ENCODE results near the gene POU3F3. TPM values are rescaled to one million over a fixed set of nuclear protein-coding genes. Genes with fewer than 3 reads are reported as not detected.

Gene POU3F3
- total and polyA plus RNA-seq, 4 experiments from 2014 or later = not detected

- Histone ChIP-seq H3K27ac (ENCODE audit: low read depth, low read length) (no peak overlapping the region), H3K27me3 (ENCODE audit: insufficient read depth, low read length) (no peaks in the 10 kb centered on the region), H3K9me3 (ENCODE audit: control insufficient read depth in 1 of 2, low read length in 2 of 2) (no peaks in the 10 kb centered on the region), H3K4me3 (ENCODE audit: low read length in 2 of 2) (no peak overlapping the region), H3K4me1 (ENCODE audit: insufficient read depth, low read length) (no peaks in the 10 kb centered on the region), H3K36me3 (ENCODE audit: insufficient read depth, low read length) (no peaks in the 10 kb centered on the region)
- no peak for DNase-seq
- ChIA-PET POLR2A (ENCODE audit: partially characterized antibody) (no interaction called here), CTCF (ENCODE audit: partially characterized antibody) (no interaction called here)
- H3K4me1 Mint-ChIP-seq = no peaks in the 10 kb centered on the region
- no peak overlapping the region for H3K4me3 Mint-ChIP-seq
- intact Hi-C loops (cut with micrococcal nuclease) = no loop called here
- H3K36me3 Mint-ChIP-seq = no peaks in the 10 kb centered on the region
- no peak overlapping the region for H3K27ac Mint-ChIP-seq
- H3K27me3 Mint-ChIP-seq = peaks cover 4 to 5% of the 10 kb centered on the region in 2 donors
- H3K9me3 Mint-ChIP-seq = no peaks in the 10 kb centered on the region
These were observed 42.5 kb downstream of the POU3F3 start for GRCh38 chr2:104896446-104896845.

GRCh38 chr2:104897515-104898184 is 43.7 kb downstream of the POU3F3 start:
- no peaks in the 10 kb centered on the region for H3K4me1 ChIP-seq (ENCODE audit: insufficient read depth, low read length)
- Mint-ChIP-seq H3K27ac (no peak overlapping the region), H3K4me3 (no peak overlapping the region)

GRCh38 chr2:104900608-104901007 is 46.7 kb downstream of the POU3F3 start:
- Mint-ChIP-seq H3K36me3 (no peaks in the 10 kb centered on the region), H3K27ac (no peak overlapping the region), H3K4me3 (no peak overlapping the region), H3K27me3 (peaks cover 2 to 5% of the 10 kb centered on the region in 2 donors), H3K4me1 (no peaks in the 10 kb centered on the region), H3K9me3 (no peaks in the 10 kb centered on the region)
- no peaks in the 10 kb centered on the region for H3K27me3 ChIP-seq (ENCODE audit: insufficient read depth, low read length)
- intact Hi-C loops (cut with micrococcal nuclease) = no loop called here
- H3K4me1 ChIP-seq (ENCODE audit: insufficient read depth, low read length) = no peaks in the 10 kb centered on the region
- H3K9me3 ChIP-seq (ENCODE audit: control insufficient read depth in 1 of 2, low read length in 2 of 2) = no peaks in the 10 kb centered on the region
- no peak for DNase-seq
- ChIA-PET POLR2A (ENCODE audit: partially characterized antibody) (no interaction called here), CTCF (ENCODE audit: partially characterized antibody) (no interaction called here)
- no peak overlapping the region for H3K27ac ChIP-seq (ENCODE audit: low read depth, low read length)
- no peak overlapping the region for H3K4me3 ChIP-seq (ENCODE audit: low read length in 2 of 2)
- H3K36me3 ChIP-seq (ENCODE audit: insufficient read depth, low read length) = no peaks in the 10 kb centered on the region

More at GRCh38 chr2:104897515-104898184, 43.7 kb downstream of the POU3F3 start:
- Histone ChIP-seq H3K27me3 (ENCODE audit: insufficient read depth, low read length) (no peaks in the 10 kb centered on the region), H3K4me3 (ENCODE audit: low read length in 2 of 2) (no peak overlapping the region), H3K9me3 (ENCODE audit: control insufficient read depth in 1 of 2, low read length in 2 of 2) (no peaks in the 10 kb centered on the region), H3K27ac (ENCODE audit: low read depth, low read length) (no peak overlapping the region), H3K36me3 (ENCODE audit: insufficient read depth, low read length) (no peaks in the 10 kb centered on the region)
- DNase-seq = no peak
- POLR2A ChIA-PET (ENCODE audit: partially characterized antibody) = no interaction called here
- H3K36me3 Mint-ChIP-seq = no peaks in the 10 kb centered on the region
- H3K9me3 Mint-ChIP-seq = no peaks in the 10 kb centered on the region
- CTCF ChIA-PET (ENCODE audit: partially characterized antibody) = no interaction called here
- no peaks in the 10 kb centered on the region for H3K4me1 Mint-ChIP-seq
- intact Hi-C loops (cut with micrococcal nuclease) = no loop called here
- peaks cover 4 to 5% of the 10 kb centered on the region in 2 donors for H3K27me3 Mint-ChIP-seq

DNA sequence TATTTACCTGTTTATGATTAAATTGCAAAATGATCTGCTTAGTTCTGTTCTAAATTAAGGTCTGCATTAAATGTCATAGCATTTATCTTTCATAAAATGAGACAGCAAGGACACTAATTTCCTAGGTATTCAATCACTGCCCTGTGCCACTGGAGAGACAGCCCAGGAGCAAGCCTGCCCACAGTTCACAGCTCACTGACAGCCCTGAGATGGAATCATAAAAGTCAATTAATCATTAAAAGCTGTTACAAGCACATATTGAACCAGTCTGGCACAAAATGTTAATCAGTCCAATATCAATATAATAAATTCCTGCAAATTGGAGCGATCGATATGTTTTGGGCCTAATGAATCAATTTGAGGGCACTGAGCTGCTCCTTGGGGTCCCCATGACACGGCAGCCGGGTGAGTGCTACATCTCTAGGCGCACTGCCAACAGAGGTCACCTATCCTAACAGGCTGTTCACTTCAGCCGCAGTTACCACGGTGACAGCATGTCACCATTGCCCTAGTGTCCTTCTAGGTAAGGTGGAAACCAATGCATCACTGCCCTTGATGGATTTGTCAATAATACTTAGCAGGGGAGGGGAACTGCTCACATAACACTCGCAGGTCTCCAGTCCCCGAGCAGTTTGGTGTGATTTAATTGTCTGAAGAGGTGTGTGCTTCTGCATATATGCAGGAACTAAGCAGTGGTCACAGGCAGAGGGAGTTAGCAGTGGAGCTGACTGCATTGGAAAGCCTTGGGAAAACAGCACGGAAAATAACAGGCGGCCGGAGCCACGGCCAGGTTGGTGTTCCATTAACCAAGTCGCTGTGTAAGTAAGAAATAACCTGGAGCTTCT is 47.3 kb downstream of the POU3F3 start:
- H3K27ac ChIP-seq (ENCODE audit: low read depth, low read length) = no peak overlapping the region
- no peaks in the 10 kb centered on the region for H3K4me1 Mint-ChIP-seq
- H3K4me3 Mint-ChIP-seq = no peak overlapping the region
- H3K4me1 ChIP-seq (ENCODE audit: insufficient read depth, low read length) = no peaks in the 10 kb centered on the region
- H3K27me3 ChIP-seq (ENCODE audit: insufficient read depth, low read length) = no peaks in the 10 kb centered on the region
- H3K9me3 ChIP-seq (ENCODE audit: control insufficient read depth in 1 of 2, low read length in 2 of 2) = no peaks in the 10 kb centered on the region
- H3K36me3 Mint-ChIP-seq = no peaks in the 10 kb centered on the region
- no peak for DNase-seq
- no peak overlapping the region for H3K4me3 ChIP-seq (ENCODE audit: low read length in 2 of 2)
- ChIA-PET POLR2A (ENCODE audit: partially characterized antibody) (no interaction called here), CTCF (ENCODE audit: partially characterized antibody) (no interaction called here)
- no peaks in the 10 kb centered on the region for H3K36me3 ChIP-seq (ENCODE audit: insufficient read depth, low read length)
- no peaks in the 10 kb centered on the region for H3K9me3 Mint-ChIP-seq
- intact Hi-C loops (cut with micrococcal nuclease) = no loop called here
- no peak overlapping the region for H3K27ac Mint-ChIP-seq
- H3K27me3 Mint-ChIP-seq = peaks cover 2 to 5% of the 10 kb centered on the region in 2 donors

GRCh38 chr2:104902317-104902716 is 48.4 kb downstream of the POU3F3 start:
- H3K4me3 ChIP-seq (ENCODE audit: low read length in 2 of 2) = no peak overlapping the region
- no peaks in the 10 kb centered on the region for H3K36me3 ChIP-seq (ENCODE audit: insufficient read depth, low read length)
- no peak overlapping the region for H3K27ac ChIP-seq (ENCODE audit: low read depth, low read length)
- H3K36me3 Mint-ChIP-seq = no peaks in the 10 kb centered on the region
- H3K4me3 Mint-ChIP-seq = no peak overlapping the region
- no peaks in the 10 kb centered on the region for H3K9me3 ChIP-seq (ENCODE audit: control insufficient read depth in 1 of 2, low read length in 2 of 2)
- DNase-seq = no peak
- POLR2A ChIA-PET (ENCODE audit: partially characterized antibody) = no interaction called here
- intact Hi-C loops (cut with micrococcal nuclease) = no loop called here
- H3K4me1 ChIP-seq (ENCODE audit: insufficient read depth, low read length) = no peaks in the 10 kb centered on the region
- no peaks in the 10 kb centered on the region for H3K27me3 ChIP-seq (ENCODE audit: insufficient read depth, low read length)
- peaks cover 4 to 11% of the 10 kb centered on the region in 2 donors for H3K27me3 Mint-ChIP-seq
- no peaks in the 10 kb centered on the region for H3K4me1 Mint-ChIP-seq
- CTCF ChIA-PET (ENCODE audit: partially characterized antibody) = no interaction called here
- H3K9me3 Mint-ChIP-seq = peaks cover 0 to 2% (median 0%) of the 10 kb centered on the region in 8 donors
- no peak overlapping the region for H3K27ac Mint-ChIP-seq

Other genes with a start within 250 kb of the POU3F3 start
- gene MRPS9, start 184.0 kb downstream of the POU3F3 start, total RNA-seq = 10 to 100 TPM; 20.8 to 22.0 TPM
- gene MRPS9, start 184.0 kb downstream of the POU3F3 start, polyA plus RNA-seq = 10 to 100 TPM; 20.1 to 31.0 TPM

All from CD4-positive, alpha-beta memory T cell (primary cell).